ENCODE results near the gene DMTF1. TPM values are rescaled to one million over a fixed set of nuclear protein-coding genes. Genes with fewer than 3 reads are reported as not detected.

The DMTF1 gene
- total and polyA plus RNA-seq, 2 of the 4 experiments (the other 2 are of a cell fraction), result 59.0 to 69.0 TPM

- Histone ChIP-seq H4K20me1 (ENCODE audit: insufficient read depth, low read length) (no peaks in the 10 kb centered on the region), H2AK5ac (ENCODE audit: low read depth, low read length) (no peak overlapping the region), H3K56ac (ENCODE audit: extremely low read depth, insufficient read depth, low read length) (no peak overlapping the region), H3K23ac (ENCODE audit: low read depth, low read length) (no peak overlapping the region), H3K4ac (ENCODE audit: low read depth, low read length) (no peak overlapping the region), H3K9me3 (ENCODE audit: control insufficient read depth, insufficient read depth, low read length) (no peaks in the 10 kb centered on the region), H3K4me3 (ENCODE audit: insufficient read depth, low read depth, low read length) (no peak overlapping the region), H3K4me2 (ENCODE audit: low read depth, low read length) (no peak overlapping the region), H3K4me1 (ENCODE audit: control insufficient read depth, insufficient read depth, low read length) (no peaks in the 10 kb centered on the region), H3K27ac (ENCODE audit: insufficient read depth, low read length) (no peak overlapping the region), H3K9me1 (ENCODE audit: insufficient read depth, low read length) (no peaks in the 10 kb centered on the region), H3K14ac (replicated peaks; ENCODE audit: low read depth, low read length) (no peak overlapping the region), H3K79me1 (ENCODE audit: low read depth in 1 of 2, low read length in 2 of 2) (peaks cover 6 to 7% of the 10 kb centered on the region in 2 experiments; a peak in 3 of 4 replicates), H2BK20ac (ENCODE audit: low read depth, low read length) (no peak overlapping the region), H4K91ac (ENCODE audit: insufficient read depth, low read depth, low read length) (no peak overlapping the region), H3K18ac (ENCODE audit: low read depth, low read length) (no peak overlapping the region), H2AFZ (replicated peaks; ENCODE audit: low read length, poor library complexity) (no peak overlapping the region), H2BK5ac (ENCODE audit: low read depth, low read length, poor library complexity, severe bottlenecking) (no peak overlapping the region), H3K27me3 (ENCODE audit: control insufficient read depth, insufficient read depth, low read length) (no peaks in the 10 kb centered on the region), H2BK120ac (ENCODE audit: low read depth, low read length) (no peak overlapping the region), H3K36me3 (ENCODE audit: control insufficient read depth, insufficient read depth, low read length) (peaks cover 39% of the 10 kb centered on the region), H4K5ac (ENCODE audit: low read depth, low read length) (no peak overlapping the region), H4K8ac (ENCODE audit: low read depth in 2 of 2, low read length in 2 of 2) (no peak overlapping the region), H2AK9ac (replicated peaks; ENCODE audit: low read depth, low read length, poor library complexity) (no peak overlapping the region), H3K9ac (ENCODE audit: low read depth, low read length) (no peak overlapping the region), H2BK15ac (ENCODE audit: low read depth, low read length) (no peak overlapping the region)
- WGBS, 2 experiments (ENCODE audit: extremely low coverage in 2 of 2, insufficient read length in 1 of 2), result no CpG with 5 or more reads among the region's 1 CpG
- ChIA-PET POLR2A (ENCODE audit: unreplicated experiment) (no interaction called here), CTCF (no interaction called here)
- no peak for ATAC-seq (ENCODE audit: low read depth)
- intact Hi-C loops (cut with micrococcal nuclease), result loop anchor here (2.0 to 10.0 kb wide), 2 partner anchors 13 to 191 kb away; no protein-coding TSS in a partner anchor
- TF ChIP-seq NFE2L2 (IDR thresholded peaks at IDR 0.05; ENCODE audit: low read depth, low read length) (no peak), SMC3 (IDR thresholded peaks at IDR 0.05; ENCODE audit: low read depth, low read length) (no peak), MAZ (IDR thresholded peaks at IDR 0.05; ENCODE audit: borderline replicate concordance, low read depth, low read length) (no peak), BHLHE40 (IDR thresholded peaks at IDR 0.05; ENCODE audit: low read depth, low read length) (no peak), RFX5 (IDR thresholded peaks at IDR 0.05; ENCODE audit: low read depth, low read length) (no peak)
- in situ Hi-C loops (cut with MboI; ENCODE audit: low sequenced_read_pairs), result no loop called here
- dilution Hi-C loops (cut with HindIII; ENCODE audit: low sequenced_read_pairs, unreplicated experiment), result no loop called here
- no peak for DNase-seq
- no TSS peak for BruUV-seq (replicated peaks)
Observed at GRCh38 chr7:87193912-87194311, 41.7 kb downstream of the DMTF1 start.

All from IMR-90 (cell line).